ENCODE data around the gene AKAP8L.

Gene AKAP8L

GRCh38 chr19:15445227-15445605 is 26.4 kb upstream of the AKAP8L start:
- ChIA-PET POLR2A (no interaction called here), CTCF (no interaction called here)
- H3K4me3 ChIP-seq (ENCODE audit: low read depth, low read length): no peak overlapping the region
- no peak for TF ChIP-seq CTCF (IDR thresholded peaks at IDR 0.05; ENCODE audit: insufficient read depth, low read length, missing control alignments)
- DNase-seq (ENCODE audit: low read depth, low spot score): no peak

GRCh38 chr19:15444505-15445226 is 25.9 kb upstream of the AKAP8L start:
- ChIA-PET CTCF (no interaction called here), POLR2A (no interaction called here)
- TF ChIP-seq CTCF (IDR thresholded peaks at IDR 0.05; ENCODE audit: insufficient read depth, low read length, missing control alignments): no peak
- DNase-seq (ENCODE audit: low read depth, low spot score): no peak
- H3K4me3 ChIP-seq (ENCODE audit: low read depth, low read length): no peak overlapping the region

- ChIA-PET CTCF (no interaction called here), POLR2A (no interaction called here)
- no peak for DNase-seq (ENCODE audit: low read depth, low spot score)
- no peak overlapping the region for H3K4me3 ChIP-seq (ENCODE audit: low read depth, low read length)
- no peak for TF ChIP-seq CTCF (IDR thresholded peaks at IDR 0.05; ENCODE audit: insufficient read depth, low read length, missing control alignments)
These were observed 25.1 kb upstream of the AKAP8L start for GRCh38 chr19:15443838-15444237.

- no peak for DNase-seq (ENCODE audit: low read depth, low spot score)
- CTCF ChIA-PET: no interaction called here
- no peak overlapping the region for H3K4me3 ChIP-seq (ENCODE audit: low read depth, low read length)
- POLR2A ChIA-PET: no interaction called here
- TF ChIP-seq CTCF (IDR thresholded peaks at IDR 0.05; ENCODE audit: insufficient read depth, low read length, missing control alignments): no peak
These were observed 24.5 kb upstream of the AKAP8L start for GRCh38 chr19:15443325-15443724.

GRCh38 chr19:15442142-15442920 is 23.5 kb upstream of the AKAP8L start:
- POLR2A ChIA-PET: no interaction called here
- CTCF ChIA-PET: no interaction called here
- DNase-seq (ENCODE audit: low read depth, low spot score): no peak
- TF ChIP-seq CTCF (IDR thresholded peaks at IDR 0.05; ENCODE audit: insufficient read depth, low read length, missing control alignments): no peak
- no peak overlapping the region for H3K4me3 ChIP-seq (ENCODE audit: low read depth, low read length)

GRCh38 chr19:15441317-15441716 is 22.5 kb upstream of the AKAP8L start:
- no peak for DNase-seq (ENCODE audit: low read depth, low spot score)
- ChIA-PET CTCF (no interaction called here), POLR2A (no interaction called here)
- no peak for TF ChIP-seq CTCF (IDR thresholded peaks at IDR 0.05; ENCODE audit: insufficient read depth, low read length, missing control alignments)
- H3K4me3 ChIP-seq (ENCODE audit: low read depth, low read length): no peak overlapping the region

Measured in AG04449 (cell line).